Lower leg skin (tissue), 3 donors: ENCODE data around the gene RTTN.

ENCODE experiments used
- POLR2A ChIP-seq, 2 donors: fragments of 450-650 bp; IDR thresholded peaks; one replicate each; pipeline ENCODE4 v1.6.1; 2016 to 2017; ENCODE audit warnings: antibody characterized with exemption in 2 of 2, mild to moderate bottlenecking in 1 of 2, moderate library complexity in 1 of 2
- TF ChIP-seq, protein P1 (sequence below), 3 donors: fragments of 450-650 bp; IDR thresholded peaks; one replicate each; pipeline ENCODE4 v1.5.1; 2016; ENCODE audit warnings: antibody characterized with exemption in 3 of 3, mild to moderate bottlenecking in 3 of 3, moderate library complexity in 2 of 3

DNA sequence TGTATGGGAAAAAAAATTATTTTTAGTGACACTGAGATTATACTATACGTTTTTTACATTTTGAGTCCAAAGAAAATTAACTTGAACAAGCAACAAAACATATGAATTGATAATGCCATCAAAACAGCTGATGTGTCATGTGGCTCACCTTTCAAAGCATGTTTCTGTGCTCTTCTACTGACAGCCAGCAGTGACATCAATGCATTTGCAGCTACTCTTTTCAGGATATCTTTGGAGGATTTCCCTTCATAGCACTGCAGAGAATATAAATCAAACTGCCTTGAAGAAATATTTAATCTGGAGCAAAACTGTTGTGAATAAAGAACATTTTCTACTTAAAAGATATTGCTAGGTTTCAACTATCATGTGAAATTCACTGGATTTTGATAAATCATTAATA lies 174.8 kb downstream of the RTTN start:
- TF ChIP-seq, protein P1, sequence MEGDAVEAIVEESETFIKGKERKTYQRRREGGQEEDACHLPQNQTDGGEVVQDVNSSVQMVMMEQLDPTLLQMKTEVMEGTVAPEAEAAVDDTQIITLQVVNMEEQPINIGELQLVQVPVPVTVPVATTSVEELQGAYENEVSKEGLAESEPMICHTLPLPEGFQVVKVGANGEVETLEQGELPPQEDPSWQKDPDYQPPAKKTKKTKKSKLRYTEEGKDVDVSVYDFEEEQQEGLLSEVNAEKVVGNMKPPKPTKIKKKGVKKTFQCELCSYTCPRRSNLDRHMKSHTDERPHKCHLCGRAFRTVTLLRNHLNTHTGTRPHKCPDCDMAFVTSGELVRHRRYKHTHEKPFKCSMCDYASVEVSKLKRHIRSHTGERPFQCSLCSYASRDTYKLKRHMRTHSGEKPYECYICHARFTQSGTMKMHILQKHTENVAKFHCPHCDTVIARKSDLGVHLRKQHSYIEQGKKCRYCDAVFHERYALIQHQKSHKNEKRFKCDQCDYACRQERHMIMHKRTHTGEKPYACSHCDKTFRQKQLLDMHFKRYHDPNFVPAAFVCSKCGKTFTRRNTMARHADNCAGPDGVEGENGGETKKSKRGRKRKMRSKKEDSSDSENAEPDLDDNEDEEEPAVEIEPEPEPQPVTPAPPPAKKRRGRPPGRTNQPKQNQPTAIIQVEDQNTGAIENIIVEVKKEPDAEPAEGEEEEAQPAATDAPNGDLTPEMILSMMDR (IDR thresholded peaks at IDR 0.05) = no peak
- TF ChIP-seq POLR2A (IDR thresholded peaks at IDR 0.05) = no peak
